ENCODE results near the gene MARK4.

MARK4 gene

GRCh38 chr19:45280471-45280961 is 29.4 kb downstream of the MARK4 start:
- TF ChIP-seq YY1 (IDR thresholded peaks at IDR 0.05; ENCODE audit: low read depth) = no peak

GRCh38 chr19:45283443-45284033 is 32.5 kb downstream of the MARK4 start:
- TF ChIP-seq TAF1 (IDR thresholded peaks at IDR 0.05; ENCODE audit: low read depth) (no peak), REST (IDR thresholded peaks at IDR 0.05; ENCODE audit: low read depth) (no peak), FOXM1 (IDR thresholded peaks at IDR 0.05; ENCODE audit: borderline replicate concordance, low read depth) (no peak), NFIC (IDR thresholded peaks at IDR 0.05) (no peak), EGR1 (IDR thresholded peaks at IDR 0.05) (no peak), YY1 (IDR thresholded peaks at IDR 0.05; ENCODE audit: low read depth) (no peak), EP300 (IDR thresholded peaks at IDR 0.05; ENCODE audit: borderline replicate concordance) (no peak), RAD21 (IDR thresholded peaks at IDR 0.05; ENCODE audit: low read depth) (no peak), CREB1 (IDR thresholded peaks at IDR 0.05; ENCODE audit: low read depth) (no peak)
- TF ChIP-seq, protein P1, sequence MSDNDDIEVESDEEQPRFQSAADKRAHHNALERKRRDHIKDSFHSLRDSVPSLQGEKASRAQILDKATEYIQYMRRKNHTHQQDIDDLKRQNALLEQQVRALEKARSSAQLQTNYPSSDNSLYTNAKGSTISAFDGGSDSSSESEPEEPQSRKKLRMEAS (IDR thresholded peaks at IDR 0.05) = no peak

DNA sequence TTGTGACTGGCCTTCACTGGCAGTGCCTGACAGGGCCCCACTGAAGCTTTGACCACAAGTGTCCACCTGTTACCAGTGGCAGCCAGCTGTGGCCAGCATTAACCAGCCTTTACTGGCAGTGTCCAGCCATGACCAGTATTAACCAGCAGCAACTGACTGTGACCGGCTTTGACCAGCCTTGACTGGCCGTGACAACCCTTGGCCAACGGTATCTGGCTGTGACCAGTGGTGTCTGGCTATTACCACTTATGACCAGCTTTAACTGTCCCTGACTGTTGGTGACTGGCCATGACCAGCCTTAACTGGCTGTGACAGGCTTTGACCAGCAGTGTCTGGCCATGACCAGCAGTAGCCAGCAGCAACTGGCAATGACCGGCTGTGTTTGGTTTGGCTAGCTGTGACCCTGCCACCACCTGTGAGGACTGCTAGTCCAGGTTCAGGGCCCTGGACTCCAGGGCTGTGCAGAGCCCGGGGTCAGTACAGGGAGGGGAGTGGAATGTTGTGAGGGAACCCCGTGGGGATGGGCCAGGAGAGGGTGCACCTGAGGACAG is 39.4 kb downstream of the MARK4 start:
- no peak for TF ChIP-seq YY1 (IDR thresholded peaks at IDR 0.05; ENCODE audit: low read depth)
- no peak for TF ChIP-seq EGR1 (IDR thresholded peaks at IDR 0.05)
- no peak for TF ChIP-seq REST (IDR thresholded peaks at IDR 0.05; ENCODE audit: low read depth)
- TF ChIP-seq RAD21 (IDR thresholded peaks at IDR 0.05; ENCODE audit: low read depth) = no peak
- no peak for TF ChIP-seq CREB1 (IDR thresholded peaks at IDR 0.05; ENCODE audit: low read depth)
- TF ChIP-seq, protein P1 (IDR thresholded peaks at IDR 0.05) = no peak
- TF ChIP-seq TAF1 (IDR thresholded peaks at IDR 0.05; ENCODE audit: low read depth) = no peak

GRCh38 chr19:45291834-45292233 is 40.8 kb downstream of the MARK4 start:
- TF ChIP-seq NFIC (IDR thresholded peaks at IDR 0.05) (no peak), CEBPB (IDR thresholded peaks at IDR 0.05) (no peak), CREB1 (IDR thresholded peaks at IDR 0.05; ENCODE audit: low read depth) (no peak), TEAD4 (IDR thresholded peaks at IDR 0.05) (no peak), TAF1 (IDR thresholded peaks at IDR 0.05; ENCODE audit: low read depth) (no peak), ZBTB7A (IDR thresholded peaks at IDR 0.05; ENCODE audit: low read depth) (no peak), EGR1 (IDR thresholded peaks at IDR 0.05) (no peak), FOXM1 (IDR thresholded peaks at IDR 0.05; ENCODE audit: borderline replicate concordance, low read depth) (no peak), EP300 (IDR thresholded peaks at IDR 0.05; ENCODE audit: borderline replicate concordance) (no peak), USF1 (IDR thresholded peaks at IDR 0.05) (no peak), RAD21 (IDR thresholded peaks at IDR 0.05; ENCODE audit: low read depth) (no peak), TCF12 (IDR thresholded peaks at IDR 0.05; ENCODE audit: low read depth) (no peak), REST (IDR thresholded peaks at IDR 0.05; ENCODE audit: low read depth) (no peak), YY1 (IDR thresholded peaks at IDR 0.05; ENCODE audit: low read depth) (no peak)
- TF ChIP-seq, protein P1 (IDR thresholded peaks at IDR 0.05) = no peak

DNA sequence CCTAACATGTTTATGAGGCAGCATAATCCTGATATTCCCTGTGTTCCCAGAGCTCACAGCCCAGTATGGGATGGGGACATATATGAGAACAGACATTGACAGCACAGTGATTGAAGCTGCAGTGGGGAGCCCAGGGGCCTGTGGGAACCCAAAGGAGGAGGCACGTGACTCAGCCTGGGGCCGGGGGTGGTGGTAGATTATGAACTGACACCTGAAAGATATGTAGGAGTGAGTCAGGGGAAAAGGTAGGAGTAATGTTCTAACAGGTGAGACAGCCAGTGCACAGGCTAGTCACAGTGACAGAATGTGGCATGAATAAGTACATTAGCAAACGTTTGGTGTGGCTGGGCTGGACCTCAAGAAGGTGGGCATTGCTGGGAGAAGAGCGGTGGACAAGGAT is 42.6 kb downstream of the MARK4 start:
- no peak for TF ChIP-seq NFIC (IDR thresholded peaks at IDR 0.05)
- TF ChIP-seq USF1 (IDR thresholded peaks at IDR 0.05) = no peak
- TF ChIP-seq TAF1 (IDR thresholded peaks at IDR 0.05; ENCODE audit: low read depth) = no peak
- no peak for TF ChIP-seq CREB1 (IDR thresholded peaks at IDR 0.05; ENCODE audit: low read depth)
- TF ChIP-seq REST (IDR thresholded peaks at IDR 0.05; ENCODE audit: low read depth) = no peak
